Measurements from ENCODE around the gene CXCL12.

Gene CXCL12

GRCh38 chr10:44353128-44353390, 31.8 kb downstream of the CXCL12 start:
- TF ChIP-seq CTCF (IDR thresholded peaks at IDR 0.05; ENCODE audit: low read depth, low read length) (no peak), EZH2phosphoT487 (IDR thresholded peaks at IDR 0.05; ENCODE audit: low read depth) (no peak)
- Histone ChIP-seq H3K36me3 (replicated peaks; ENCODE audit: low read depth, low read length) (no peaks in the 10 kb centered on the region), H3K9ac (ENCODE audit: low read length) (no peak overlapping the region), H3K4me3 (ENCODE audit: low read length) (no peak overlapping the region), H3K27ac (ENCODE audit: low read length) (no peak overlapping the region), H3K27me3 (ENCODE audit: low read depth, low read length) (no peaks in the 10 kb centered on the region), H3K4me2 (ENCODE audit: low read length) (no peak overlapping the region), H4K20me1 (ENCODE audit: insufficient read depth, low read length) (no peaks in the 10 kb centered on the region), H2AFZ (ENCODE audit: low read depth, low read length) (no peak overlapping the region), H3K4me1 (ENCODE audit: low read length) (peaks cover 16% of the 10 kb centered on the region), H3K9me3 (ENCODE audit: insufficient read depth, low read length) (no peaks in the 10 kb centered on the region), H3K79me2 (ENCODE audit: low read length) (no peaks in the 10 kb centered on the region)

GRCh38 chr10:44352316-44353127, 32.4 kb downstream of the CXCL12 start:
- H3K27me3 ChIP-seq (ENCODE audit: low read depth, low read length), result no peaks in the 10 kb centered on the region
- no peaks in the 10 kb centered on the region for H3K36me3 ChIP-seq (replicated peaks; ENCODE audit: low read depth, low read length)
- TF ChIP-seq EZH2phosphoT487 (IDR thresholded peaks at IDR 0.05; ENCODE audit: low read depth) (no peak), CTCF (IDR thresholded peaks at IDR 0.05; ENCODE audit: low read depth, low read length) (no peak)
- peaks cover 15% of the 10 kb centered on the region for H3K4me1 ChIP-seq (ENCODE audit: low read length)
- no peak overlapping the region for H3K9ac ChIP-seq (ENCODE audit: low read length)
- no peak overlapping the region for H3K4me3 ChIP-seq (ENCODE audit: low read length)
- H3K27ac ChIP-seq (ENCODE audit: low read length), result no peak overlapping the region
- H2AFZ ChIP-seq (ENCODE audit: low read depth, low read length), result no peak overlapping the region
- no peaks in the 10 kb centered on the region for H4K20me1 ChIP-seq (ENCODE audit: insufficient read depth, low read length)
- no peaks in the 10 kb centered on the region for H3K79me2 ChIP-seq (ENCODE audit: low read length)
- no peaks in the 10 kb centered on the region for H3K9me3 ChIP-seq (ENCODE audit: insufficient read depth, low read length)
- H3K4me2 ChIP-seq (ENCODE audit: low read length), result no peak overlapping the region

- Histone ChIP-seq H3K9me3 (ENCODE audit: insufficient read depth, low read length) (no peaks in the 10 kb centered on the region), H3K36me3 (replicated peaks; ENCODE audit: low read depth, low read length) (no peaks in the 10 kb centered on the region), H3K4me3 (ENCODE audit: low read length) (no peak overlapping the region), H3K4me1 (ENCODE audit: low read length) (peaks cover 4% of the 10 kb centered on the region; the same call in 1 of the 2 replicates), H4K20me1 (ENCODE audit: insufficient read depth, low read length) (no peaks in the 10 kb centered on the region), H3K79me2 (ENCODE audit: low read length) (no peaks in the 10 kb centered on the region), H3K27me3 (ENCODE audit: low read depth, low read length) (no peaks in the 10 kb centered on the region), H3K27ac (ENCODE audit: low read length) (no peak overlapping the region), H3K9ac (ENCODE audit: low read length) (no peak overlapping the region), H2AFZ (ENCODE audit: low read depth, low read length) (no peak overlapping the region), H3K4me2 (ENCODE audit: low read length) (no peak overlapping the region)
- no peak for TF ChIP-seq CTCF (IDR thresholded peaks at IDR 0.05; ENCODE audit: low read depth, low read length)
- no peak for TF ChIP-seq EZH2phosphoT487 (IDR thresholded peaks at IDR 0.05; ENCODE audit: low read depth)
Measured at GRCh38 chr10:44348496-44348895, 36.4 kb downstream of the CXCL12 start.

- Histone ChIP-seq H3K9ac (ENCODE audit: low read length) (no peak overlapping the region), H3K4me3 (ENCODE audit: low read length) (no peak overlapping the region), H3K27me3 (ENCODE audit: low read depth, low read length) (no peaks in the 10 kb centered on the region), H3K79me2 (ENCODE audit: low read length) (no peaks in the 10 kb centered on the region), H3K9me3 (ENCODE audit: insufficient read depth, low read length) (no peaks in the 10 kb centered on the region), H3K4me1 (ENCODE audit: low read length) (peaks cover 4% of the 10 kb centered on the region; the same call in 1 of the 2 replicates), H2AFZ (ENCODE audit: low read depth, low read length) (no peak overlapping the region), H3K27ac (ENCODE audit: low read length) (no peak overlapping the region), H3K4me2 (ENCODE audit: low read length) (no peak overlapping the region), H4K20me1 (ENCODE audit: insufficient read depth, low read length) (no peaks in the 10 kb centered on the region), H3K36me3 (replicated peaks; ENCODE audit: low read depth, low read length) (no peaks in the 10 kb centered on the region)
- TF ChIP-seq EZH2phosphoT487 (IDR thresholded peaks at IDR 0.05; ENCODE audit: low read depth), result no peak
- no peak for TF ChIP-seq CTCF (IDR thresholded peaks at IDR 0.05; ENCODE audit: low read depth, low read length)
Measured at GRCh38 chr10:44347609-44348400, 37.1 kb downstream of the CXCL12 start.

Data from OCI-LY3 (cell line).